PFSK-1 (cell line): ENCODE measurements around the gene PURB.

ENCODE experiments used
- POLR2AphosphoS5 ChIP-seq: IDR thresholded peaks from 2 replicates; pipeline ENCODE4 v1.6.1; 2012; ENCODE audit warnings: low read depth, mild to moderate bottlenecking, control low read depth, low read length, moderate library complexity
- REST ChIP-seq, 2 experiments: IDR thresholded peaks; 2 replicates each; pipeline versions ENCODE4 v1.6.1 to v1.8.0; 2011 to 2012; ENCODE audit warnings: low read depth in 2 of 2, low read length in 2 of 2, control low read depth in 1 of 2, inconsistent platforms in 1 of 2, mild to moderate bottlenecking in 1 of 2, moderate library complexity in 1 of 2; ENCODE audit not compliant: insufficient read depth in 1 of 2
- SIN3A ChIP-seq: IDR thresholded peaks from 2 replicates; pipeline ENCODE4 v1.6.1; 2012; ENCODE audit warnings: mild to moderate bottlenecking, low read length, moderate library complexity, borderline replicate concordance; ENCODE audit not compliant: insufficient read depth

GRCh38 chr7:44909596-44910389 lies 24.5 kb upstream of the PURB start:
- TF ChIP-seq POLR2AphosphoS5 (no peak), REST (IDR thresholded peaks at IDR 0.05; ENCODE audit: insufficient read depth in 1 of 2, low read depth in 2 of 2, low read length in 2 of 2) (no peak), SIN3A (no peak)
